Measurements from ENCODE around the gene KCTD21.

Gene KCTD21

DNA sequence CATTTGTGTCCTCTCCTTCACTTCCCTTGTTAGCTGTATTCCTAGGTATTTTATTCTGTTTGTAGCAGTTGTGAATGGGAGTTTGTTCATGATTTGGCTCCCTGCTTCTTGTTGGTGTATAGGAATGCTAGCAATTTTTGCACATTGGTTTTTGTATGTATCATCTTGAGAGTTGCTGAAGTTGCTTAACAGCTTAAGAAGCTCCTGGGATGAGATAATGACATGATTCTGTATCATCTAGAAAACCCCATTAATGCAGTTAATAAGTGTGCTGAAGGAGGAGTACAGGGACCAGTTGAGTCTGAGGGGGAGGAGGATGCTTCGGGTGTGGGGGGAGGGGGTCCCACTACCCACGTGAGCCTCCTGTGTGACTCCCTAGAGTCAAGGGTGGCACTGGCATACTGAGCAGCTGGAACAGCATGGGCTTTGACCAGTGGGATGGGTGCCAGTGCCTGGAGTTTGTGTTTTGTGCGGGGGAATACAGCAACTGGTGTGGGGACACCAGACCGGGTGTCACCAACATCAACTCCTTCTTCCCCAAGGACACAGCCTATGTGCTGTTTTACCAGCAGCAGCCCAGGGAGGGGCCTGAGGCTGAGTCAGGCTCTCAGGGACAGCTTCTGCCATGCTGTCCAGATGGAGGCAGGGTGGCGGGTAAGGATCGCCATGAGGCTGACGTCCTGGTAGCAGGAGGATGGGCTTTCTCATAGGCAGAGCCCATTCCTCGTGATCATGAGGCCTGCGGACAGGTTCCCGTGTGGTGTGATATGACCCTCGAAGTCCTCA lies 24.4 kb upstream of the KCTD21 start:
- H3K79me2 ChIP-seq (ENCODE audit: insufficient read depth, low read length) = no peaks in the 10 kb centered on the region
- H3K36me3 ChIP-seq (ENCODE audit: insufficient read depth, low read length) = peaks cover 14% of the 10 kb centered on the region; the same call in 1 of the 2 replicates
- no peaks in the 10 kb centered on the region for H3F3A ChIP-seq (ENCODE audit: low read depth)
- H2AFZ ChIP-seq (ENCODE audit: low read length) = no peak overlapping the region
- no peak for TF ChIP-seq EZH2phosphoT487 (IDR thresholded peaks at IDR 0.05; ENCODE audit: borderline replicate concordance)
- TF ChIP-seq, protein P1, sequence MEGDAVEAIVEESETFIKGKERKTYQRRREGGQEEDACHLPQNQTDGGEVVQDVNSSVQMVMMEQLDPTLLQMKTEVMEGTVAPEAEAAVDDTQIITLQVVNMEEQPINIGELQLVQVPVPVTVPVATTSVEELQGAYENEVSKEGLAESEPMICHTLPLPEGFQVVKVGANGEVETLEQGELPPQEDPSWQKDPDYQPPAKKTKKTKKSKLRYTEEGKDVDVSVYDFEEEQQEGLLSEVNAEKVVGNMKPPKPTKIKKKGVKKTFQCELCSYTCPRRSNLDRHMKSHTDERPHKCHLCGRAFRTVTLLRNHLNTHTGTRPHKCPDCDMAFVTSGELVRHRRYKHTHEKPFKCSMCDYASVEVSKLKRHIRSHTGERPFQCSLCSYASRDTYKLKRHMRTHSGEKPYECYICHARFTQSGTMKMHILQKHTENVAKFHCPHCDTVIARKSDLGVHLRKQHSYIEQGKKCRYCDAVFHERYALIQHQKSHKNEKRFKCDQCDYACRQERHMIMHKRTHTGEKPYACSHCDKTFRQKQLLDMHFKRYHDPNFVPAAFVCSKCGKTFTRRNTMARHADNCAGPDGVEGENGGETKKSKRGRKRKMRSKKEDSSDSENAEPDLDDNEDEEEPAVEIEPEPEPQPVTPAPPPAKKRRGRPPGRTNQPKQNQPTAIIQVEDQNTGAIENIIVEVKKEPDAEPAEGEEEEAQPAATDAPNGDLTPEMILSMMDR (conservative IDR thresholded peaks at IDR 0.05; ENCODE audit: low read length) = no peak
- no peak overlapping the region for H3K4me3 ChIP-seq (ENCODE audit: low read length, poor library complexity, severe bottlenecking)
- H3K4me1 ChIP-seq (ENCODE audit: insufficient read depth, low read length, poor library complexity, severe bottlenecking) = no peaks in the 10 kb centered on the region
- no peaks in the 10 kb centered on the region for H4K20me1 ChIP-seq (ENCODE audit: insufficient read depth, low read length, poor library complexity, severe bottlenecking)
- no peak overlapping the region for H3K4me2 ChIP-seq (ENCODE audit: low read depth, low read length, poor library complexity, severe bottlenecking)
- H3K9me3 ChIP-seq (ENCODE audit: insufficient read depth, low read depth, low read length) = no peaks in the 10 kb centered on the region
- H3K27me3 ChIP-seq (ENCODE audit: insufficient read depth, low read length, poor library complexity, severe bottlenecking) = no peaks in the 10 kb centered on the region
- H3K9me2 ChIP-seq (replicated peaks; ENCODE audit: low read depth, low read length) = no peaks in the 10 kb centered on the region
- H3K9ac ChIP-seq (ENCODE audit: low read depth, low read length, poor library complexity, severe bottlenecking) = no peak overlapping the region

DNA sequence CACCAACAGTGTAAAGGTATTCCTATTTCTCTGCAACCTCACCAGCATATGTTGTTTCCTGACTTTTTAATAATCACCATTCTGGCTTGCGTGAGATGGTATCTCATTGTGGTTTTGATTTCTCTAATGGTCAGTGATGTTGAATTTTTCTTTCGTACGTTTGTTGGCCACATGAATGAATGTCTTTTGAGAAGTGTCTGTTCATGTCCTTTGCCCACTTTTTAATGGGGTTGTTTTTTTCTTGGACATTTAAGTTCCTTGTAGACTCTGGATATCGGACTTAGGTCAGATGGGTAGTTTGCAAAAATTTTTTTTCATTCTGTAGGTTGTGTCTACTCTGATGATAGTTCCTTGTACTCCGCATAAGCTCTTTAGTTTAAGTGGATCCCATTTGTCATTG lies 23.1 kb upstream of the KCTD21 start:
- no peak overlapping the region for H3K4me3 ChIP-seq (ENCODE audit: low read length, poor library complexity, severe bottlenecking)
- H3F3A ChIP-seq (ENCODE audit: low read depth) = no peaks in the 10 kb centered on the region
- no peak overlapping the region for H2AFZ ChIP-seq (ENCODE audit: low read length)
- TF ChIP-seq, protein P1 (conservative IDR thresholded peaks at IDR 0.05; ENCODE audit: low read length) = no peak
- TF ChIP-seq EZH2phosphoT487 (IDR thresholded peaks at IDR 0.05; ENCODE audit: borderline replicate concordance) = no peak
- no peaks in the 10 kb centered on the region for H3K79me2 ChIP-seq (ENCODE audit: insufficient read depth, low read length)
- no peaks in the 10 kb centered on the region for H3K4me1 ChIP-seq (ENCODE audit: insufficient read depth, low read length, poor library complexity, severe bottlenecking)
- no peak overlapping the region for H3K4me2 ChIP-seq (ENCODE audit: low read depth, low read length, poor library complexity, severe bottlenecking)
- H3K9me3 ChIP-seq (ENCODE audit: insufficient read depth, low read depth, low read length) = no peaks in the 10 kb centered on the region
- H3K9ac ChIP-seq (ENCODE audit: low read depth, low read length, poor library complexity, severe bottlenecking) = no peak overlapping the region
- H3K36me3 ChIP-seq (ENCODE audit: insufficient read depth, low read length) = peaks cover 14% of the 10 kb centered on the region; the same call in 1 of the 2 replicates
- H4K20me1 ChIP-seq (ENCODE audit: insufficient read depth, low read length, poor library complexity, severe bottlenecking) = no peaks in the 10 kb centered on the region
- H3K27me3 ChIP-seq (ENCODE audit: insufficient read depth, low read length, poor library complexity, severe bottlenecking) = no peaks in the 10 kb centered on the region
- no peaks in the 10 kb centered on the region for H3K9me2 ChIP-seq (replicated peaks; ENCODE audit: low read depth, low read length)

- no peaks in the 10 kb centered on the region for H3K4me1 ChIP-seq (ENCODE audit: insufficient read depth, low read length, poor library complexity, severe bottlenecking)
- no peak for TF ChIP-seq EZH2phosphoT487 (IDR thresholded peaks at IDR 0.05; ENCODE audit: borderline replicate concordance)
- TF ChIP-seq, protein P1 (conservative IDR thresholded peaks at IDR 0.05; ENCODE audit: low read length) = no peak
- no peaks in the 10 kb centered on the region for H3K9me2 ChIP-seq (replicated peaks; ENCODE audit: low read depth, low read length)
- no peak overlapping the region for H3K4me2 ChIP-seq (ENCODE audit: low read depth, low read length, poor library complexity, severe bottlenecking)
- H3K36me3 ChIP-seq (ENCODE audit: insufficient read depth, low read length) = peaks cover 14% of the 10 kb centered on the region; the same call in 1 of the 2 replicates
- H3K9ac ChIP-seq (ENCODE audit: low read depth, low read length, poor library complexity, severe bottlenecking) = no peak overlapping the region
- H4K20me1 ChIP-seq (ENCODE audit: insufficient read depth, low read length, poor library complexity, severe bottlenecking) = no peaks in the 10 kb centered on the region
- H2AFZ ChIP-seq (ENCODE audit: low read length) = no peak overlapping the region
- H3F3A ChIP-seq (ENCODE audit: low read depth) = no peaks in the 10 kb centered on the region
- H3K79me2 ChIP-seq (ENCODE audit: insufficient read depth, low read length) = no peaks in the 10 kb centered on the region
- H3K4me3 ChIP-seq (ENCODE audit: low read length, poor library complexity, severe bottlenecking) = no peak overlapping the region
- no peaks in the 10 kb centered on the region for H3K9me3 ChIP-seq (ENCODE audit: insufficient read depth, low read depth, low read length)
- no peaks in the 10 kb centered on the region for H3K27me3 ChIP-seq (ENCODE audit: insufficient read depth, low read length, poor library complexity, severe bottlenecking)
Observed at GRCh38 chr11:78210000-78210608, 21.7 kb upstream of the KCTD21 start.

Data from Loucy (cell line).